ENCODE data around the gene PRND.

- TF ChIP-seq, protein P1, sequence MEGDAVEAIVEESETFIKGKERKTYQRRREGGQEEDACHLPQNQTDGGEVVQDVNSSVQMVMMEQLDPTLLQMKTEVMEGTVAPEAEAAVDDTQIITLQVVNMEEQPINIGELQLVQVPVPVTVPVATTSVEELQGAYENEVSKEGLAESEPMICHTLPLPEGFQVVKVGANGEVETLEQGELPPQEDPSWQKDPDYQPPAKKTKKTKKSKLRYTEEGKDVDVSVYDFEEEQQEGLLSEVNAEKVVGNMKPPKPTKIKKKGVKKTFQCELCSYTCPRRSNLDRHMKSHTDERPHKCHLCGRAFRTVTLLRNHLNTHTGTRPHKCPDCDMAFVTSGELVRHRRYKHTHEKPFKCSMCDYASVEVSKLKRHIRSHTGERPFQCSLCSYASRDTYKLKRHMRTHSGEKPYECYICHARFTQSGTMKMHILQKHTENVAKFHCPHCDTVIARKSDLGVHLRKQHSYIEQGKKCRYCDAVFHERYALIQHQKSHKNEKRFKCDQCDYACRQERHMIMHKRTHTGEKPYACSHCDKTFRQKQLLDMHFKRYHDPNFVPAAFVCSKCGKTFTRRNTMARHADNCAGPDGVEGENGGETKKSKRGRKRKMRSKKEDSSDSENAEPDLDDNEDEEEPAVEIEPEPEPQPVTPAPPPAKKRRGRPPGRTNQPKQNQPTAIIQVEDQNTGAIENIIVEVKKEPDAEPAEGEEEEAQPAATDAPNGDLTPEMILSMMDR (conservative IDR thresholded peaks at IDR 0.05; ENCODE audit: low read depth, low read length) = no peak
- no peak for TF ChIP-seq USF2 (IDR thresholded peaks at IDR 0.05; ENCODE audit: low read depth, low read length)
These were observed 30.0 kb upstream of the PRND start for GRCh38 chr20:4691753-4692152.

All from IMR-90 (cell line).